ENCODE data around the gene KNCN. TPM values are rescaled to one million over a fixed set of nuclear protein-coding genes. Genes with fewer than 3 reads are reported as not detected.

The KNCN gene
- total RNA-seq, 1 donor from 2014 or later, result not detected

DNA sequence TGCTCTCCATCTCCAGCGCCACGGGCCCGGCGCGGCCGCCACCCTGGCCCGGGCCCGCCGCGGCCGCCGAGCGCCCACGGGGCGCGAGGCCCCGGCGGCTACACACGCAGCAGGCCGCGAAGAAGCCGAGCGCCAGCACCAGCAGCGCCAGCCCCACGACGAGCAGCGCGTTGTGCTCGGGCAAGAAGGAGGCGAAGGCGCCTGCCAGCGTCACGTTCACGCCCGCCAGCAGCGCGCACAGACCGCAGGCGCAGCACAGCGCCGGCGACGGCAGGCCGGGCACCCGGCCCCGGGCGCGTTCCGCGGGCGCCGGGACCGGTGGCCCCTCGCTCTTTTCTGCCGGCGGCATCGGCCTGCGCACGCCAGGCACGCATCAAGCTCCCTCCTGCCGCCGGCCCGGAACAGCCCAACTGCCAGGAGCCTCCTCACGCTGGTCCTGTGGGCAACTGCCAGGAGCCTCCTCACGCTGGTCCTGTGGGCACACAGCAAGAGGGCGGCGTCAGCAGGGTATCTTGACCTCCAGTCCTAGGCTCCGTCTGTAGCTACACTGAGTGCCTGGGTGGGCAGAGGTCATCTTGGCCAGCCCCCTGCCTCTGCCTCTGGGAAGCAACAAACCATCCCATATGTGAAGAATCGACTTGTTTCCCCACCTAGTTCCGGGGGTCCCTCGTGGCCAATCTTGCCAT lies 18.1 kb downstream of the KNCN start:
- TF ChIP-seq, protein P1, sequence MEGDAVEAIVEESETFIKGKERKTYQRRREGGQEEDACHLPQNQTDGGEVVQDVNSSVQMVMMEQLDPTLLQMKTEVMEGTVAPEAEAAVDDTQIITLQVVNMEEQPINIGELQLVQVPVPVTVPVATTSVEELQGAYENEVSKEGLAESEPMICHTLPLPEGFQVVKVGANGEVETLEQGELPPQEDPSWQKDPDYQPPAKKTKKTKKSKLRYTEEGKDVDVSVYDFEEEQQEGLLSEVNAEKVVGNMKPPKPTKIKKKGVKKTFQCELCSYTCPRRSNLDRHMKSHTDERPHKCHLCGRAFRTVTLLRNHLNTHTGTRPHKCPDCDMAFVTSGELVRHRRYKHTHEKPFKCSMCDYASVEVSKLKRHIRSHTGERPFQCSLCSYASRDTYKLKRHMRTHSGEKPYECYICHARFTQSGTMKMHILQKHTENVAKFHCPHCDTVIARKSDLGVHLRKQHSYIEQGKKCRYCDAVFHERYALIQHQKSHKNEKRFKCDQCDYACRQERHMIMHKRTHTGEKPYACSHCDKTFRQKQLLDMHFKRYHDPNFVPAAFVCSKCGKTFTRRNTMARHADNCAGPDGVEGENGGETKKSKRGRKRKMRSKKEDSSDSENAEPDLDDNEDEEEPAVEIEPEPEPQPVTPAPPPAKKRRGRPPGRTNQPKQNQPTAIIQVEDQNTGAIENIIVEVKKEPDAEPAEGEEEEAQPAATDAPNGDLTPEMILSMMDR (IDR thresholded peaks at IDR 0.05), result no peak
- peak; percentile 47 to 59 for ATAC-seq
- H3K27me3 ChIP-seq (ENCODE audit: low read depth), result peaks cover 54% of the 10 kb centered on the region
- H3K27ac ChIP-seq, result peak overlapping the region; percentile 41
- peaks cover 4% of the 10 kb centered on the region for H3K4me1 ChIP-seq
- H3K36me3 ChIP-seq, result no peaks in the 10 kb centered on the region
- DNase-seq, result peak; percentile 60
- no peaks in the 10 kb centered on the region for H3K9me3 ChIP-seq
- peak overlapping the region; percentile 46 for H3K4me3 ChIP-seq
- intact Hi-C loops (cut with DNase I), result no loop called here

DNA sequence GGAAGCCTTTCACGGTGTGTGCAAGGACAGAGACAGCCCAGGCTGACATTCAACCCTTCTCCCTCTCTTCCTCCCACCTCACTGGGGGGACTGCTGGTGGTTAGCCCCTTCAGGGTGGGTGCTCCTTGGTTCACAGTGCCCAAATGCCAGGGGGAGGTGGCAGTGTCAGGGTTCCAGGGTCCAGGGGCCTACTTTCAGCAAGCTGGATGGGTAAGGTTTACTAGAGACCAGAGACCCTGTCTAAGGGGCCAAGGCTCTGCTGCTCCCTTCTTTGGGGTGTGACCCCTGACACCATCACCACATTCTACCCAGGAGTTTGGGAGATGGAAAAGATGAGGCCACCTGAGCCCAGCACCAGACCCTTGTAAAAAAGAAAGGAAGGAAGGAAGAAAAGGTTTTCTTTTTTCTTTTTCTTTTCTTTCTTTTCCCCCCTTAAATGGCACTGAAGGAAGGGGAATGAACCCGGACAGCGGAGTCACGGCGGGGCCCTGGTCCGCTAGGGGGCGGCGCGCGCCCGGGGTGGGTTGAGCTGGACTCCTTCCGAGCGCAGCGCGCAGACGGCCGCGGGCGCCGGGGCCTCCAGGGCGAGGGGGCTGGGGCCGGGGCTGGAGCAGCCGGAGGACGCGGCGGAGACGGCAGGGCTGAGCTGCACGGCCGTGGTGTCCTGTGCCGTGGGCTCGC lies 18.8 kb downstream of the KNCN start:
- Histone ChIP-seq H3K9me3 (no peaks in the 10 kb centered on the region), H3K4me1 (peaks cover 4% of the 10 kb centered on the region), H3K4me3 (peak overlapping the region; percentile 46), H3K36me3 (no peaks in the 10 kb centered on the region), H3K27ac (no peak overlapping the region), H3K27me3 (ENCODE audit: low read depth) (peaks cover 50% of the 10 kb centered on the region)
- peak; percentile 77 to 82 for ATAC-seq
- intact Hi-C loops (cut with DNase I), result no loop called here
- TF ChIP-seq, protein P1 (IDR thresholded peaks at IDR 0.05), result peak; percentile 53
- DNase-seq, result peak; percentile 80

DNA sequence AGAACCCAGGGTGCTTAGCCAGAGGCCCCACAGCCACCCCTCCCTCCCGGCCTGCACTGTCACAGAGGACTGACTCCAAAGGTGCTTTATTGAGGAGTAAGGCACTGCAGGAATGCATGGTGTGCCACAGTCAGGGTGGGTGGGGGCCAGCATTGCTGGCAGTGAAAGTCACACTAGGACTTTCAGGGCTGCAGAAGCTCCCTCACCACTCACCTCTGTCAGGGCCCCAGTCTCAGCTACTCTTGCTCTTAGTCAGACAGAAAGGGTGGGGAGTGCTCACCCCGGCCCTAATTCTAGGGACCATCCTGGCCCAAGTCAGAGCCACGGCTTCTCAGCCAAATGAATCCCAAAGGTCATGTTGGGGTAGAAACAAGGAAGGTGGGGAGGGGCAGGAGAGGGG lies 19.4 kb downstream of the KNCN start:
- H3K9me3 ChIP-seq, result no peaks in the 10 kb centered on the region
- no peak overlapping the region for H3K27ac ChIP-seq
- H3K4me3 ChIP-seq, result no peak overlapping the region
- no peaks in the 10 kb centered on the region for H3K36me3 ChIP-seq
- DNase-seq (no peak), ATAC-seq (no peak)
- intact Hi-C loops (cut with DNase I), result no loop called here
- TF ChIP-seq, protein P1 (IDR thresholded peaks at IDR 0.05), result no peak
- H3K27me3 ChIP-seq (ENCODE audit: low read depth), result peaks cover 53% of the 10 kb centered on the region
- H3K4me1 ChIP-seq, result peaks cover 4% of the 10 kb centered on the region

DNA sequence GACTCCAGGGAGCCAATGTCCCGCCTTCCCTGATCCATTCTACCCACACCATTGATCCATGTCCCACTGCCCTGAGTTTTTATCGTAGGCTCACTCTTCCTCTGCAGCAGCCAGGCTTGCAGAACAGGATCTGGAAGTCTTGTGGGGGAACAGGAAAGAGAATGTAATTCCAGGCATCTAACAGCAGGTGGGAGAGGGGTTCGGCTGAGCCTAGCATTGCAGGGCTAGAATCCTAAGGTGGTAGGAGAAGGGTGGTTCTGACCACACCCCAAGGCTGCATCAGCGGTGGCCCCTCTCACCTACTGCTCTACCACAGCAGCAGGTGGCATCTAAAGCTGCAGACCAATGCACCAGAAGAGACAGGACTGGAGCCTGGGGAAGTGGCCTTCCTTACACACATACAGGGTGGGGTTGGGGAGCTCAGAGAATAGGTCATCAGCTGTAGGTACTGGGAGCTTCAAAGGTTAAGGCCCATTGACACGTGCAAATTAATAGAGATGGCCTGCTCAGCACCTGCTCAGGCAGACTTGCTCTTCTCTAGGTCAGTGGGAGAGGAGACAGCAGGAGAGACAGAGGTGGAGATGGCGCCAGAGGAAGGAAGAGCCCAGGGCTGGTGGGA lies 20.5 kb downstream of the KNCN start:
- no peak overlapping the region for H3K27ac ChIP-seq
- no peak overlapping the region for H3K4me3 ChIP-seq
- H3K27me3 ChIP-seq (ENCODE audit: low read depth), result peaks cover 65% of the 10 kb centered on the region
- peaks cover 4% of the 10 kb centered on the region for H3K4me1 ChIP-seq
- TF ChIP-seq, protein P1 (IDR thresholded peaks at IDR 0.05), result no peak
- intact Hi-C loops (cut with DNase I), result no loop called here
- ATAC-seq, result no peak
- H3K36me3 ChIP-seq, result no peaks in the 10 kb centered on the region
- no peaks in the 10 kb centered on the region for H3K9me3 ChIP-seq
- no peak for DNase-seq

DNA sequence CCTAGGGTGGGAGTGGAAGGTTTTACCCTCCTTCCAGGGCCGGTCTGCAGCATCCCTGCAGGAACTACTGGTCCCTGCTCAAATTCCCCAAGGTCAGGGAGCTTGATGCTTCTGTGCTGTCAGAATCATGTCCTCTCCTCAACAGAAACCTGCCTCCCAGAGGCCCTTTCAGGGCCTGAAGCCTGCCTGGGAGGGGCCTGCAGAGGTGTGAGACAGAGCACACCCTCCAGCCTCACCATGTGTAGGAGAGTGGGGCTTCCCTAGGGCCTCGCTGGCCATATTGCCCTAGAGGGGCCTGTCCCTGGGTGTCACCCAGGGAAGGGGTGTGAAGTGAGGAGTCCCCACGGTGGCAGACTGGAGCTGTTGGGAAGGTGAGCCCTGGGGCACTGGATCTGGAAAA lies 21.1 kb downstream of the KNCN start:
- intact Hi-C loops (cut with DNase I), result no loop called here
- no peak for ATAC-seq
- Histone ChIP-seq H3K4me1 (peaks cover 4% of the 10 kb centered on the region), H3K9me3 (no peaks in the 10 kb centered on the region), H3K4me3 (no peak overlapping the region), H3K27me3 (ENCODE audit: low read depth) (peaks cover 68% of the 10 kb centered on the region), H3K36me3 (no peaks in the 10 kb centered on the region), H3K27ac (no peak overlapping the region)
- DNase-seq, result no peak
- TF ChIP-seq, protein P1 (IDR thresholded peaks at IDR 0.05), result no peak

Measured in lower lobe of right lung (tissue), 2 donors.